Measurements from ENCODE around the gene EML4. TPM values are rescaled to one million over a fixed set of nuclear protein-coding genes. Genes with fewer than 3 reads are reported as not detected.

EML4 gene
- total RNA-seq, 1 donor from 2014 or later: 68.2 TPM

GRCh38 chr2:42199002-42199401, 29.8 kb downstream of the EML4 start:
- H3K4me3 ChIP-seq (ENCODE audit: insufficient read depth, low read depth, low read length): no peak overlapping the region
- no peaks in the 10 kb centered on the region for H3K9me3 ChIP-seq (ENCODE audit: insufficient read depth, low read depth, low read length)
- H3K79me2 ChIP-seq (ENCODE audit: insufficient read depth, low read length): peaks cover 78% of the 10 kb centered on the region
- peak; percentile 29 for FAIRE-seq
- no peaks in the 10 kb centered on the region for H3K27me3 ChIP-seq (ENCODE audit: insufficient read depth, low read length)
- H4K20me1 ChIP-seq (ENCODE audit: insufficient read depth, low read length): no peaks in the 10 kb centered on the region
- no peak overlapping the region for H3K4me2 ChIP-seq (ENCODE audit: low read length)
- no peaks in the 10 kb centered on the region for H3K9me3 Mint-ChIP-seq (ENCODE audit: unreplicated experiment)
- no peaks in the 10 kb centered on the region for H3K36me3 ChIP-seq (ENCODE audit: insufficient read depth, low read length)
- no peaks in the 10 kb centered on the region for H3K27me3 Mint-ChIP-seq (ENCODE audit: low read depth, unreplicated experiment)
- TF ChIP-seq CTCF (IDR thresholded peaks at IDR 0.05; ENCODE audit: insufficient read depth, low read depth, low read length) (no peak), EZH2 (IDR thresholded peaks at IDR 0.05; ENCODE audit: insufficient read depth, low read length) (no peak)
- peaks cover 18% of the 10 kb centered on the region for H3K4me1 ChIP-seq (ENCODE audit: insufficient read depth, low read length)
- DNase-seq (ENCODE audit: low read depth): no peak
- no peak overlapping the region for H3K27ac ChIP-seq (ENCODE audit: low read depth, low read length)
- H3K9ac ChIP-seq (ENCODE audit: low read length): no peak overlapping the region
- H3K4me1 Mint-ChIP-seq (ENCODE audit: low read depth, unreplicated experiment): peaks cover 47% of the 10 kb centered on the region
- peak overlapping the region; percentile 5 for H3K27ac Mint-ChIP-seq (ENCODE audit: unreplicated experiment)
- no peak overlapping the region for H3K4me3 Mint-ChIP-seq (ENCODE audit: unreplicated experiment)
- no peaks in the 10 kb centered on the region for H3K36me3 Mint-ChIP-seq (ENCODE audit: low read depth, unreplicated experiment)
- H2AFZ ChIP-seq (ENCODE audit: low read depth, low read length): no peak overlapping the region

- FAIRE-seq: no peak
- H3K27me3 Mint-ChIP-seq (ENCODE audit: low read depth, unreplicated experiment): no peaks in the 10 kb centered on the region
- peaks cover 48% of the 10 kb centered on the region for H3K4me1 Mint-ChIP-seq (ENCODE audit: low read depth, unreplicated experiment)
These were observed 30.5 kb downstream of the EML4 start for GRCh38 chr2:42199626-42200025.

More at GRCh38 chr2:42199626-42200025, 30.5 kb downstream of the EML4 start:
- no peaks in the 10 kb centered on the region for H3K9me3 ChIP-seq (ENCODE audit: insufficient read depth, low read depth, low read length)
- no peaks in the 10 kb centered on the region for H3K36me3 ChIP-seq (ENCODE audit: insufficient read depth, low read length)
- peak overlapping the region; percentile 15 for H3K4me3 Mint-ChIP-seq (ENCODE audit: unreplicated experiment)
- peaks cover 18% of the 10 kb centered on the region for H3K4me1 ChIP-seq (ENCODE audit: insufficient read depth, low read length)
- DNase-seq (ENCODE audit: low read depth): no peak
- no peak overlapping the region for H3K27ac Mint-ChIP-seq (ENCODE audit: unreplicated experiment)
- no peaks in the 10 kb centered on the region for H4K20me1 ChIP-seq (ENCODE audit: insufficient read depth, low read length)
- H3K27me3 ChIP-seq (ENCODE audit: insufficient read depth, low read length): no peaks in the 10 kb centered on the region
- TF ChIP-seq EZH2 (IDR thresholded peaks at IDR 0.05; ENCODE audit: insufficient read depth, low read length) (no peak), CTCF (IDR thresholded peaks at IDR 0.05; ENCODE audit: insufficient read depth, low read depth, low read length) (no peak)
- H2AFZ ChIP-seq (ENCODE audit: low read depth, low read length): no peak overlapping the region
- H3K79me2 ChIP-seq (ENCODE audit: insufficient read depth, low read length): peaks cover 79% of the 10 kb centered on the region
- H3K4me3 ChIP-seq (ENCODE audit: insufficient read depth, low read depth, low read length): no peak overlapping the region
- no peak overlapping the region for H3K9ac ChIP-seq (ENCODE audit: low read length)
- H3K27ac ChIP-seq (ENCODE audit: low read depth, low read length): no peak overlapping the region
- H3K9me3 Mint-ChIP-seq (ENCODE audit: unreplicated experiment): no peaks in the 10 kb centered on the region
- H3K4me2 ChIP-seq (ENCODE audit: low read length): no peak overlapping the region
- no peaks in the 10 kb centered on the region for H3K36me3 Mint-ChIP-seq (ENCODE audit: low read depth, unreplicated experiment)

Data from astrocyte (in vitro differentiated cells and primary cell).